ENCODE data around the gene ZC3HAV1L.
A peak's percentile ranks its signal among the peaks of the same experiment; 100 is the strongest.

ZC3HAV1L gene

GRCh38 chr7:139075031-139075652 lies 39.3 kb upstream of the ZC3HAV1L start:
- H3K4me1 ChIP-seq, result peaks cover 4% of the 10 kb centered on the region
- no peaks in the 10 kb centered on the region for H3K9me3 ChIP-seq
- peaks cover 87% of the 10 kb centered on the region for H4K20me1 ChIP-seq
- no peaks in the 10 kb centered on the region for H3K27me3 ChIP-seq
- H3K36me3 ChIP-seq, result peaks cover 93% of the 10 kb centered on the region
- H3K27ac ChIP-seq, result no peak overlapping the region
- peak overlapping the region; percentile 52; the same call in 1 of the 2 replicates for H3K4me2 ChIP-seq
- no peak overlapping the region for H3K9ac ChIP-seq
- no peak overlapping the region for H3K4me3 ChIP-seq
- no peak for TF ChIP-seq Cebpa-rat (IDR thresholded peaks at IDR 0.05)

DNA sequence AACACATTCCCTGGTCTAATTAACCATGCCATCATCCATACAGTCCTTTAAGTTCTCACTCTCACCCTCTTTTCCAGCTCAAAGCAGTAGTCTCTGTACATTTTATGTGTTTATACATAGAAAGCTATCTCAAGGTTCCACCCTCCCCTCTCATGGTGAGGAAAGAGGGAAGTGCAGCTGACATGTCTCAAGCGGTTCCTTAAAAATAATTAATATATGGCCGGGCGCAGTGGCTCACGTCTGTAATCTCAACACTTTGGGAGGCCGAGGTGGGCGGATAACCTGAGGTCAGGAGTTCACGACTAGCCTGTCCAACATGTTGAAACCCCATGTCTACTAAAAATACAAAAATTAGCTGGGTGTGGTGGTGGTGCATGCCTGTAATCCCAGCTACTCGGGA lies 37.0 kb upstream of the ZC3HAV1L start:
- H3K4me1 ChIP-seq, result peaks cover 4% of the 10 kb centered on the region
- no peaks in the 10 kb centered on the region for H3K9me3 ChIP-seq
- H3K36me3 ChIP-seq, result peaks cover 93% of the 10 kb centered on the region
- H3K9ac ChIP-seq, result no peak overlapping the region
- no peak overlapping the region for H3K4me2 ChIP-seq
- H4K20me1 ChIP-seq, result peaks cover 86% of the 10 kb centered on the region
- no peak for TF ChIP-seq Cebpa-rat (IDR thresholded peaks at IDR 0.05)
- H3K4me3 ChIP-seq, result no peak overlapping the region
- H3K27ac ChIP-seq, result no peak overlapping the region
- no peaks in the 10 kb centered on the region for H3K27me3 ChIP-seq

DNA sequence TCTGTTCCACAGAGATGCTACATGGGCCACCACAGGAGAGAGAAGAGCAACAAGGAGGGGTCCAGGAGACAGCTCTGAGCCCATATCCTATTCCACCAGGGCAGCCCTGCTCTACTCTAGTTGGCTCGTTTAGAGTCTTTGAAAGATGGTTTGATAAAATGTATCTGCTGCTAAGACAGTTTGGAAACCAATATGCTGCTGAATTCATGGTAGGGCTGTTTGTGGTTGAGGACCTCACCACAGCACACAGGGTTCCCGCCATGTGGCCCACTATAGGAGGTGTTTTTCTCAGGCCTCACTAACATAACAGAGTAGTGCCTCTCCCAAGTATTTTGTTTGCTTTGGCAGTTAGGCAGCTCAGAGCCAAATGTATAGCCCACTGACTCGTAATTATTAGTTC lies 35.8 kb upstream of the ZC3HAV1L start:
- no peaks in the 10 kb centered on the region for H3K9me3 ChIP-seq
- no peak overlapping the region for H3K4me3 ChIP-seq
- H4K20me1 ChIP-seq, result peaks cover 86% of the 10 kb centered on the region
- no peak overlapping the region for H3K9ac ChIP-seq
- peaks cover 93% of the 10 kb centered on the region for H3K36me3 ChIP-seq
- no peak overlapping the region for H3K27ac ChIP-seq
- H3K27me3 ChIP-seq, result no peaks in the 10 kb centered on the region
- peaks cover 4% of the 10 kb centered on the region for H3K4me1 ChIP-seq
- no peak overlapping the region for H3K4me2 ChIP-seq
- TF ChIP-seq Cebpa-rat (IDR thresholded peaks at IDR 0.05), result no peak

GRCh38 chr7:139068544-139069399 lies 32.9 kb upstream of the ZC3HAV1L start:
- Histone ChIP-seq H3K9ac (no peak overlapping the region), H3K27ac (no peak overlapping the region), H3K4me3 (no peak overlapping the region), H4K20me1 (peaks cover 86% of the 10 kb centered on the region), H3K4me2 (no peak overlapping the region), H3K4me1 (no peaks in the 10 kb centered on the region), H3K27me3 (no peaks in the 10 kb centered on the region), H3K36me3 (peaks cover 100% of the 10 kb centered on the region), H3K9me3 (no peaks in the 10 kb centered on the region)
- TF ChIP-seq Cebpa-rat (IDR thresholded peaks at IDR 0.05), result no peak

DNA sequence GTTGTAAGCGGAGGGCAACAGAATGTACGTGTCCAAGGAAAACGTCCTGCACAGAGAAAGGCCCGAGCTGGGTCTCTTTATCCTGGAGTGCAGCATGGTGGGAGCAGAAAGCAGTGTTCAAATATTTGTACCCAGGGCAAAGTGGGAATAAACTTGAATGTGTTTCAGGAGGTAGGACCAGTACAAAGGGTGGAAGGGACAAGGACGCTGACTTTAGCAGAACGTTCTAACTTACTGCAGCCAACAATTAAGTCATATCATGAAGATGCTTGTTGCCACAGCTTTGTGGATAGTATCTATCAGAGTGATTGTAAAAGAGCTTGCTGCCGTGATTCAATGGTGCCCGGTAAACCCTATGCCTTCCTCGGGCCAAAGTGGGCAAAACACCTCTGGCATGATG lies 30.5 kb upstream of the ZC3HAV1L start:
- Histone ChIP-seq H3K9me3 (no peaks in the 10 kb centered on the region), H3K27ac (no peak overlapping the region), H3K27me3 (no peaks in the 10 kb centered on the region), H3K4me1 (no peaks in the 10 kb centered on the region), H4K20me1 (peaks cover 92% of the 10 kb centered on the region), H3K9ac (no peak overlapping the region), H3K4me2 (no peak overlapping the region), H3K4me3 (no peak overlapping the region), H3K36me3 (peaks cover 100% of the 10 kb centered on the region)
- no peak for TF ChIP-seq Cebpa-rat (IDR thresholded peaks at IDR 0.05)

DNA sequence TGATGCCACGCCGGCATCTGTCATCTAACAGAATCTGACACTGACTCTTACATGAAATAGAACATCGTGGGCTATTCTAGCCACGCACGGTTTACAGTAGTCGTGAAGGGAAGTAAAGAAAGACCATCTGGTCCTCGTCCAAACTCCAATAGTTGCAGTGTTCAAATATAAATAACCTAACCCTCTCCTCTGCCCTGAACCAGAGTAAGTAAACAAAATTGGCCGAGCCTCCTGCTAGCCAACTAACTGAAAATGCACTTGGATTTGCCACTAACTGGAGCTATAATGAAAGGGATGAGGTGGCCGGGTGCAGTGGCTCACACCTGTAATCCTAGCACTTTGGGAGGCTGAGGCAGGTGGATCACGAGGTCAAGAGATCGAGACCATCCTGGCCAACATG lies 29.5 kb upstream of the ZC3HAV1L start:
- H3K27ac ChIP-seq, result no peak overlapping the region
- no peak overlapping the region for H3K4me2 ChIP-seq
- H3K9ac ChIP-seq, result no peak overlapping the region
- H4K20me1 ChIP-seq, result peaks cover 97% of the 10 kb centered on the region
- no peaks in the 10 kb centered on the region for H3K9me3 ChIP-seq
- peaks cover 100% of the 10 kb centered on the region for H3K36me3 ChIP-seq
- H3K4me3 ChIP-seq, result no peak overlapping the region
- TF ChIP-seq Cebpa-rat (IDR thresholded peaks at IDR 0.05), result no peak
- H3K27me3 ChIP-seq, result no peaks in the 10 kb centered on the region
- H3K4me1 ChIP-seq, result peaks cover 7% of the 10 kb centered on the region

DNA sequence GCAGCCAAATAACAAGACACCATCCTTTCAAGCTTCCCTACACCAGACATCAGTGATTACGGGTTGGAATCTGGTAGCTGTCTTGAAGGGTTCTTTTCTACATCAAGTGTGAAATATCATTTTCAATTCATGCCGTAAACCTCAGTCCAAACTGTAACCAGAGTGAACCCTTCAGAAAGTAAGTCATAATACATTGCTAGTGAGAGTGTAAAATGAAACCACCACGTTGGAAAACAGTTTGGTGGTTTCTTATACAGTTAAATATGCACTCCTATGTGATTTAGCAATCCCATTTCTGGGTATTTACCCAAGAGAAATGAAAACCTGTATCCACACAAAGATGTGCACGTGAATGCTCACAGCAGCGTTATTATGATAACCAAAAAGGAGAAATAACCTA lies 25.6 kb upstream of the ZC3HAV1L start:
- Histone ChIP-seq H4K20me1 (peaks cover 76% of the 10 kb centered on the region), H3K4me2 (no peak overlapping the region), H3K9ac (no peak overlapping the region), H3K27ac (no peak overlapping the region), H3K9me3 (no peaks in the 10 kb centered on the region), H3K27me3 (no peaks in the 10 kb centered on the region), H3K4me1 (peaks cover 13% of the 10 kb centered on the region), H3K4me3 (no peak overlapping the region), H3K36me3 (peaks cover 95% of the 10 kb centered on the region)
- TF ChIP-seq Cebpa-rat (IDR thresholded peaks at IDR 0.05), result no peak

DNA sequence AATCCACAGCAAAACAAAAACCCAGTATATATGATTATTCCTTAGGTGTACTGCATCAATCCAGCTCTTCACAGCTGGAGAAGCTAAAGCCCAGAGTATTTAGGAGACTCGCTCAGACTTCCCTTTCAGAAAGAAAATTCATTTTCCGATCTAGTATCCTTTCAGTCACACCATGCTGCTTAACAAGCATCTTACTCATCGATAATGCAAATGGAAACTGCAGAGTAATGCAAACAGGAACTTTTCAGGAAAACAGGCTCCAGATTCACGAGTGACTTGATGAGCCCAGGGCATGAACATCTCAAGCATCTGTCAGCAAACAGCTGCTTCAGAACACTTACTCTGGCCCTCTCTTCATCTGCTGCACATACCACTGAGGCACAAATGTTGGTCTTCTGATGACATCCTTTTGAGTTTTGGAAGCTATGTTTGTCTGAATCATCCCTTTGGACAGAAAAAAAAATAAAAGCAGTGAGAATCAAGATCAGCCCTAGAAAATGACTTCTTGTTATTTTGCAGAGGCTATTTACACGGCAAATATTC lies 24.9 kb upstream of the ZC3HAV1L start:
- peaks cover 13% of the 10 kb centered on the region for H3K4me1 ChIP-seq
- H4K20me1 ChIP-seq, result peaks cover 70% of the 10 kb centered on the region
- H3K4me2 ChIP-seq, result no peak overlapping the region
- peaks cover 95% of the 10 kb centered on the region for H3K36me3 ChIP-seq
- H3K27me3 ChIP-seq, result no peaks in the 10 kb centered on the region
- no peaks in the 10 kb centered on the region for H3K9me3 ChIP-seq
- no peak for TF ChIP-seq Cebpa-rat (IDR thresholded peaks at IDR 0.05)
- no peak overlapping the region for H3K27ac ChIP-seq
- H3K9ac ChIP-seq, result no peak overlapping the region
- no peak overlapping the region for H3K4me3 ChIP-seq

DNA sequence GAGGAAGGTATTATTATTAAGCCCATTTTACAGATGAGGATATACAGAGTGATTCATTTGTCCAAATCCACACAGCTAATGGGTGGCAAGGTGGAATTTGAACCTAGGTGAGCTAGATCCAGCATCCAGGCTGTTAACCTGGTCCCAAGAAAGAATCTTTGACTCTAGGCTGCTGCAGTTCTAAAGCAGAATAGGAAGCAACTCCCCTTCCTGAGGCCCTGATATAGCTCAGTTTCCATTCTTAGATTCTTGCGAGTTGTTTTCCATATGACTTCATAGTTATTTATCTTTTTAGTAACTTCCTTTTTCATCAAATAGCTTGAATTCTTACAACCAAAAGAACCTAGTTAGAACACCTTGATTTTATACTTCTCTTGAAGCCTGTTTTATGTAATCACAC lies 24.1 kb upstream of the ZC3HAV1L start:
- Histone ChIP-seq H3K27ac (no peak overlapping the region), H3K36me3 (peaks cover 95% of the 10 kb centered on the region), H3K4me2 (no peak overlapping the region), H3K4me3 (no peak overlapping the region), H3K9me3 (no peaks in the 10 kb centered on the region), H3K9ac (no peak overlapping the region), H3K27me3 (no peaks in the 10 kb centered on the region), H4K20me1 (peaks cover 61% of the 10 kb centered on the region), H3K4me1 (peaks cover 13% of the 10 kb centered on the region)
- TF ChIP-seq Cebpa-rat (IDR thresholded peaks at IDR 0.05), result no peak

GRCh38 chr7:139058943-139059342 lies 23.1 kb upstream of the ZC3HAV1L start:
- Histone ChIP-seq H3K4me3 (no peak overlapping the region), H3K9me3 (no peaks in the 10 kb centered on the region), H4K20me1 (peaks cover 57% of the 10 kb centered on the region), H3K9ac (no peak overlapping the region), H3K4me1 (peaks cover 13% of the 10 kb centered on the region), H3K4me2 (no peak overlapping the region), H3K36me3 (peaks cover 95% of the 10 kb centered on the region), H3K27ac (no peak overlapping the region), H3K27me3 (no peaks in the 10 kb centered on the region)
- TF ChIP-seq Cebpa-rat (IDR thresholded peaks at IDR 0.05), result no peak
